NCI-H2227 (cell line): ENCODE data around the gene TTBK1.

ENCODE experiments used
- DNase-seq: peaks from one replicate; lab custom pipeline; 2025; ENCODE audit not compliant: unreplicated experiment; lab: John Stamatoyannopoulos, UW

TTBK1 gene

DNA sequence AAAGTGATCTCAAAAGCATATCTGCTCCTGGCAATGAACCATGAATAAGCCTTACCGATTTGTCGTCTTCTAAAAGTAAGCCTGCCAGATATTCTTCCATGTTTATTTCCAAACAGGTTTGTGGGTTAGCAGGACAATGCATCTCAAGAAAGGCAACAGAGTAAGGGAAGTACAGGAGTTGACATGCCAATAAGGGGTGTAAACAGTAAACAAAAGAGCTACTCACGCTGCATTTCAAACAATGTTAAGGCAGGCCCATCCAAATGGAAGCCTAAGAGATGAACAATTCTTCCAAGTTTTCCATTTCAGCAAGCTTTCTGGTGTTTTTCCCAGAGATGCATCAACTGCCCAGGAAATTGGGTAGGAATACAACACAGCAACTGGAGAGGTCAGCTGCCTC, 93.1 kb downstream of the TTBK1 start:
- DNase-seq = no peak
